IPS-11a (cell line): Measurements from ENCODE around the gene GALNT9.

Experiments
- H3K4me3 ChIP-seq: one replicate; pipeline ENCODE4 v1.5.1; 2013; ENCODE audit warnings: low read depth, low read length, control low read depth

GALNT9 gene

DNA sequence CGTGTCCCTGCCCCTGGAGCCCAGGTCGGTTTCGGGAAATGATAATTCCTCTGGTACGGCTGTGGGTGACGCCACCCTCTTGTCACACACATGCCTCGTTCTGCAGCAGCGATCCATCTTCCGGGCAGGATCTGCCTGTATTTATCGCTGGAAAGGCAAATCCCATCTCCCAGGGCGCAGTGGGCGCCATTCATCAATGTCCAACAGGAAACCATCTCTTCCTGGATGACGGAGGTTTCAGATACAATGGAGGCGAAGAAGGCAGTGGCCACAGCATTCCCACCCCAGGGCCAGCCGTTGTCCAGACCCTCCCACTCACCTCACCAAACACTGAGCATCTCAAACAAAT is 110.9 kb downstream of the GALNT9 start:
- H3K4me3 ChIP-seq, result no peak overlapping the region

DNA sequence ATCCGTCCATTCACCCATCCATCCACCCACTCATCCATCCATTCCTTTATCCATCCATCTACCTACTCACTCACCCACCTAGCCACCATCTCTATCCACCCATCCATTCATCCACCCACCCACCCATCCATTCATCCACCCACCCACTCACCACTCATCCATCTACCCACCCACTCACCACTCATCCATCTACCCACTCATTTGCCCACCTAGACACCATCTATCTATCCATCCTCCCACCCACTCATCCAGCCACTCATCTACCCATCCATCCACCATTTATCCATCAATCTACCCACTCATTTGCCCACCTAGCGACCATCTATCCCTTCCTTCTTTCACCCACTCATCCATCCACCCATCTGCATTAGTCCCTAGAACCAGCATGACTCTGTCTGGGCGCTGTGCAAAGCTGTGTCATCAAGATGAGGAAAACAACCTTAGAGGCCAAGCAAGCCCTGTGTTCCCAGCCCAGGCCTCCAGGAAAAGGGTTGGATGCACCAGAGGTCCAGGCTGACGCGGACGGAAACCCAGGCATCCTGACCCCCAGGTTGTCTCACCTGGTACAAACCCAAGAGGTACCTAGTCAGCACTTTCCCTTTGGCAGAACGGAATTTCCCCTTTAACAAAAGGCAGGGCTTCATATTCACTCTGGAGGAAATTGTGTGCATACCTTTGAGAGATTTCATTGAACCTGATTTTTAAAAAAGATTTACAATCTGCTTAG is 111.4 kb downstream of the GALNT9 start:
- no peak overlapping the region for H3K4me3 ChIP-seq

DNA sequence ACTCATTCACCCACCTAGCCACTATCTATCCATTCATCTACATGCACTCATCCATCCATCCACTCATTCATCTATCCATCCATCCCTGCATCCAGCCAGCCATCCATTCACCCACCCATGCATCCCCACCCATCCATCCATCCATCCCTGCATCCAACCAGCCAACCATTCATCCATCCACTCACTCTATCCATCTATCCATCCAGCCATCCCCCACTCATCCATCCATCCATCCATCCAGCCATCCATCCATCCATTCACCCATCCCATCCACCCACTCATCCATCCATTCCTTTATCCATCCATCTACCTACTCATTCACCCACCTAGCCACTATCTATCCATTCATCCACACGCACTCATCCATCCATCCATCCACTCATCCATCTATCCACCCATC is 112.0 kb downstream of the GALNT9 start:
- no peak overlapping the region for H3K4me3 ChIP-seq

DNA sequence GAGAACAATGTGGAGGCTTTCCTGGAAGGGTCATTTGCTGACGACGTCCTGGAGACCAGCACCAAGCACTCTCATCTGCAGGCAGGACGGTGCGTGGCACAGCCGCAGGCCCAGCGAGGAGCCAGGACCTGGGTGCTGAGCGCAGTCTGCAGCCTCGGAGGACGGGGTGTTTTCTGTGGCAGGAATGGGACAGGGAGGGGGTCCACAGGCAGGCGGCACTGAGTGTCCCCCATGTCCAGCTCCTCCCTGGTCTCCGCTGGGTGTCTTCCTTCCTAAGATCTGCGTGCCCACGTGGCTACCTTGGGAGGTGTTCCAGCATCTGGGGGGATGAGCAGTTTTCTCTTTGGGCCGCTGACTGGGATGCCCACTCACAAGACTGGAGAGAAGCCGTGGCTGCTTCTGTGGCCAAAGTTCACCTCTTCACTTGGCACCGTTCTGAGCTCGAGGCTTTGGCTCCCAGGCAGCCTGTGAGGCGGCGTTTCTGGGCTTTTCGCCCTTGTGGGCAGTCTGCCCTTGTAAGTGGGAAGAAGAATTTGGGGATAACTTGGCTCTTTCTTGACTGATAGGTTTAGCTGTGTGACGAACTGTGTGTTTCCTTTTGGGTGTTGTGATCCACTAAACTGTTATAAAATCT is 112.9 kb downstream of the GALNT9 start:
- H3K4me3 ChIP-seq, result no peak overlapping the region

DNA sequence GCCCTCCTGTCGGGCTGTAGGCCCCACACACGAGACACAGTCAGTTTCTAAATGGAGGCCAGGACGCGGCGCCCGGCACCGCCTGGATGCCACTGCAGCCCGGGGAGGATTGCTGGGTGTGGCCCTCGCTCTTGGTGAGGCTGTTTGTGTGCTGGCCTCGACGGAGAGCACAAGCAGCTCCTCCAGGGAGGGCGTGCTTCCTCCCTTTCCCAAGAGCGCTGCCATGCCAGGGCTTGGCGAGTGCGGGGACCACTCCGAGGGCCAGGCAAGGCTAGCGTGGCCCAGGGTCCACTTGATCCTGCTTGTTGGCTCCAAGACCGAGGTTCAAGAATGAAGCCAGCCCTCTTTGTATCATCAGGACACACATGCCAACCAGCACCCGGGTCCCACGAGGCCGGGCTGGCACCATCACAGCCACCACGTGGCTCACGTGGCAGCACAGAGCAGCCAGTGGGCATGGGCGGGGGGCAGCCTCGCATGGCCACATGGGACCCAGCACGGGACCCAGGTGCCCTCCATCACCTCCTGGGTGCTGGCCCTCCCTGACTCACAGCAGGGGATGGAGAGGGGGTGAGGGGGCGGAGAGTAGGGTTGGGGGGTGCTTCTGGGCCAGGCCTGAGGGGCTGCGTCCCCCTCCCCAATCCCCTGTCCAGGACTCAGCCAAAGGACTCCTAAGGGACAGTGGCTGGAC is 113.9 kb downstream of the GALNT9 start:
- no peak overlapping the region for H3K4me3 ChIP-seq

DNA sequence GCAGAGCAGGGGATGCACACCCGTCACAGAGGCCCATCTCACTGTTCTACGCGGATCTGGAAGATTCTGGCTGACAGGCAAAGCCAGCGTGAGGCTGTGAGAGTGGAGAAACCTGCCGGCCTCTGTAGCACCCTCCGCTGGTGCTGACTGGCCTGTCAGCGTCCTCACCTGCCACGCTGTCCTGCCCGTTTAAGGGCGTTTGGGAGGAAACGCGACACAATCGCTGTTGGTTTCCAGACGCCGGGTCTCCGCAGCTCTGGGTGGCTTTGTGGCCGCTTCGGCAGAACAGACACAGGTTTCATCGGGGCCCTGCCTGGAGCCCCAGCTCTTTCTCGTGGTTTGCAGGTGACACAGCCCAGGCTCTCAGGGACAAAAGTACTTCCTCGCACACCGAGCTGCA is 114.5 kb downstream of the GALNT9 start:
- H3K4me3 ChIP-seq, result no peak overlapping the region

DNA sequence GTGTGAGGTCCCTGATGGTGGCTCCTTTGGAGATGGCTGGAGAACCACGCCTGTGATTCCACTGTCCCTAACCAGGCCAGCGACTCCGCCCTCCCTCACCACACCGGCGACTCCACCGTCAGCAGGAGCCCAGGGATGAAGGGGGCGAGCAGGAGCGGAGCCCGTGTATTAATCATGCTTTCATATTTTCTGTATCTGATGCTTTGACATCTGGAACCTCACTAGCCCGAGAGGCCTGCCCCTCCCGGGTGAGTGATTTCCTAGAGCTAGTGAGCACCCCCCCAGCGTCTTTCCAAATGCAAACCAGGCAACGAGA is 115.3 kb downstream of the GALNT9 start:
- H3K4me3 ChIP-seq, result no peak overlapping the region

DNA sequence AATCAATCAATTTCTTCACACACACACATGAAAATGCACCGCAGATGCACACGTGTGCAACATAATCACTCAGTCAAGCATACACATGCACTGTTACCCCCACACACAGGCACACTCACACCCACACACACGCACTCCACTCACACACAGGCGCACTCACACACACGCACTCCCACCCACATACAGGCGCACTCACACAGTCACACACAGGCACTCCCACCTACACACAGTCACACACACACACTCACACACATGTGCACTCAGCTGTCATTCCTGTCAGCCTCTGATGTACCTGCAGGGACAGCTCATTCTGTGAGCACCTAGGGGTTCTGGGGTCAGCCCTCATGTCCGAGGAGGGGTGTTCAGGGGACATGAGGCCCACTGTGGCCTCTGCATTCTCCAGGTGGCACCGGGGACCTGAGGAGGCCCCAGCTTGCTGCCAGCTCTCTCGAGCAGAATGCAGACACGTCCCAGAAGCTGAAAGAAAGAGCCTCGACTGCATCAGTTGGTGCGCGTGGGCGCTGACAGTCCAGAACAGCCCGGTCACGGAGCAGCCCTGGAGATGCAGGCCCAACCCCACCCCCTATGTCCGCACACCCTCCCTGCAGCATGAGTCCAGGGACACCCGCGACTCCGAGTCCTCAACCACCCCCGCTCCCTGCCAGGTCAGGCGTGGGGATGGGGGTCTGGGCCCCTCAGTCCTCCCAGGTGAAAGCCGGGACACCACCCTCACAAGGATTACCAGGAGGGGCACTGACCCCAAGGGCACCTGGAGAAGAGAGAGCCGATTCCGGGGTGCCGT is 115.8 kb downstream of the GALNT9 start:
- H3K4me3 ChIP-seq, result no peak overlapping the region

DNA sequence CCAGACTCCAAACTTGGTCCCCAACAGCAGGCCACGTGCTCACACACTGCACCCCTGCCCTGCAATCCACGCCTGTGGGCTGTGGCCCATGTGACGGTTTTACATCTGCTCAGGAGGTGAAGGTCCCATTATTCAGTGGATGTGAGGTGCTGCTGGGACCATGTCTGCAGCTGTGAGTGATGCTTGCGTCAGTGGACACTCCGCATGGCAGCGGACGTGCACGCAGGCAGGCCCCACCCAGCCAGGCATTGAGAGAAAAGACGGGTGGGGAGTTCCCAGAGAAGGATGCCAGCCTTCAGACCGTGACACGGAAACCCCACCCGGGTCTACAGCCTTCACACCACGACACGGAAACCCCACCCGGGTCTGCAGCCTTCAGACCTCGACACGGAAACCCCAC is 117.6 kb downstream of the GALNT9 start:
- no peak overlapping the region for H3K4me3 ChIP-seq

DNA sequence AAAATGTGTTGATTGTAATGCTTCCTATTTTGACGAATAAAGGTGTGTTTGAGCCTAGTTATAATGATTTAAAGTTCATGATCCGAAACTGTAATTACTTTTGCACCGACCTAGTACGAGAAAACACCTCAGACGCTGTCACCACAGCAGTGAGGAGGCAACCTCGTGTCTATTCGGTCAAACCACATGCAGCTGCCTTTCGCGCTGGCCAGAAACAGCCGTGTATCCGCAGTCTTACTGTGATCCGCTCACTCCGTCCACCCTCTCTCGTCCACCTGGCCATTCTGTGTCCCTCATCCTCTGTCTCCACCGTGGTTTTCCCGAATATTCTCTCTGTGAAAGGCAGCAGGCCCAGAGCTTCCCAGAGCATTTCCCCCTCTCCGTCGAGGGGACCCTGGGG is 118.1 kb downstream of the GALNT9 start:
- no peak overlapping the region for H3K4me3 ChIP-seq

DNA sequence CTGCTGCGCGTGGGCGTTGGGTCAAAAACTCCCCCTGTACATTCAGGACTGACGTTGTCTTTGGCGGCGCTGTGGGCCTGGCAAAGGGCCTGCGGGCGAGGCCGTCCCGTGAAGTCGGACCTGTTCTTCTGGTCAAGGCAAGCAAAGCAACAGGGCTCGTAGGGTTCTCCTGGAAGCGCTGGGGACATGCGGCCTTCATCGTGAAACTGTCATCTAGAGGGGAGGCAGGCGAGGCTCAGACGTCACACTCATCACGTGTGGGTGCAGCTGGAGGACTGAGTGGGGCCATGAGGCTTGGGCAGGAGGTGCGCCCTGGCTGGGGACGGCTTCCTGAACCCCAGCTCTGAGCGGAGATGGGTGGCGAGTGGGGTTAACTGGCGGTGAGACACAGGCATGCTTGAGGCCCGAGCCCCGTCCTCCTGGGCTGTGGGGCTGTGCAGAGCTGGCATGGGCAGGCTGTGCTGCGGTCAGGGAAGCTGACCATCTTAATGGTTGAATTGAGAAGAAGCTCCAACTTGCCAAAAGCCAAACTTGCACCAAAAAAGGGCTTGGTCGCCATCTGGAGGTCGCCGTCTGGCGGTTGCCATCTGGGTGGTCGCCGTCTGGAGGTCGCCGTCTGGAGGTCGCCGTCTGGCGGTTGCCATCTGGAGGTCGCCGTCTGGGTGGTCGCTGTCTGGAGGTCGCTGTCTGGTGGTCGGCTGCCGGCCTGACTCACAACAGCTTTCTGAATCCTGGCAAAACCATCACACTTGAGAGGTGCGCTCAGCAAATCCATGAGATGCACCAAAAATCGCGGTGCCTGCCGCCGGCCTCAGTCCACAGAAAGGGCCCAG is 119.0 kb downstream of the GALNT9 start:
- H3K4me3 ChIP-seq, result no peak overlapping the region

DNA sequence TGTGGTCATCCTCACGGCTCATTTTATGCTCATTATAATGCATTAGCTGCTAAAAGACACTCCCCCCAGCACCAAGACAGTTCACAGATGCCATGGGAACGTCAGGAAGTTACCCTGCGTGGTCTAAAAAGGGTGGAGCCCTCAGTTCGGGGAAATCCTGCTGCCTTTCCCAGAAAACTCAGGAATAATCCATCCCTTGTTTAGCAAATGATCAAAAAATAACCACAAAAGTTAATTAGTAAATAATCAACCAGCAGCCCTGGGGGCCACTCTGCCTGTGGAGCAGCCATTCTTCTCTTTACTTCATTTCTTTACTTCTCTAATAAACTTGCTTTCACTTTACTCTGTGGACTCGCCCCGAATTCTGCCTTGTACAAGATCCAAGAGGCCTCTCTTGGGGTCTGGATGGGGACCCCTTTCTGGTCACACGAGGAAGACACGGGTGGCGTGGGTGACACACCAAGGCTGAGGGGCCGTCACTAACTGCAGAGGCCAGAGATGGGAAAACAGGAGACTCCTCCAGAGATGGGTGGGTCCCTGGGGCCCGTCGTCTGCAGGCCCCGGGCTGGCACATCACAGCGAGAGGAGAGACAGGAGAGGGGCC is 119.7 kb downstream of the GALNT9 start:
- no peak overlapping the region for H3K4me3 ChIP-seq

DNA sequence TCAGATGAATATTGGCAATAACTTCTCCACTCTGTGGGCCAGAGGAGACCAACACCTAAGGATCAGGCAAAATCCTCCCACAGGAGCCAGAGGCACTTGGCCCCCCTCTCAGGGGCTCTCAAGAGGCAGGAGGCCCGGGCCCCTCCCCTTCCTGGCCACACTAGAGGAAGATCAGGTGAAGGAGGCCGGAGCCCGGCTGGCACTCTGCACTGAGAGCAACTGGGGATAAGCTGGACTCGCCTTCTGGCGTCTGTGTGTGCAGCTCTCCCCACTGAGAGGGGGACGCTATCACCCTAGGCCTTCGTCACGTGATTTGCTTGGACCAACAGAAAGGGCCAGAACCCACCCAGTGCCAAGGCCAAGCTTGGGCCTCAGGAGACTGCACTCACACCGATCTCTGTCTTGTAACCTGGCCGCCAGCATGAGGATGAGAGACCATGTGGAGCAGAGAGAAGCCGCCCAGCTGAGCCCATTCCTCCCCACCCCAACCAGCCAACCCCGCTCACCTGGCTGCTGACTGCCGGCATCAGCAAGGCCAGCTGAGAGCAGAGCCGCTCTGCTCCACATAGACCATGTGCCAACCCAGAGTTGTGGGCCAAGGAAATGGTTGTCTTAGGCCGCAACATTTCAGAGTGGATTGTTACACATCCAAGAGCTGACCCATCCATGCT is 121.1 kb downstream of the GALNT9 start:
- no peak overlapping the region for H3K4me3 ChIP-seq

DNA sequence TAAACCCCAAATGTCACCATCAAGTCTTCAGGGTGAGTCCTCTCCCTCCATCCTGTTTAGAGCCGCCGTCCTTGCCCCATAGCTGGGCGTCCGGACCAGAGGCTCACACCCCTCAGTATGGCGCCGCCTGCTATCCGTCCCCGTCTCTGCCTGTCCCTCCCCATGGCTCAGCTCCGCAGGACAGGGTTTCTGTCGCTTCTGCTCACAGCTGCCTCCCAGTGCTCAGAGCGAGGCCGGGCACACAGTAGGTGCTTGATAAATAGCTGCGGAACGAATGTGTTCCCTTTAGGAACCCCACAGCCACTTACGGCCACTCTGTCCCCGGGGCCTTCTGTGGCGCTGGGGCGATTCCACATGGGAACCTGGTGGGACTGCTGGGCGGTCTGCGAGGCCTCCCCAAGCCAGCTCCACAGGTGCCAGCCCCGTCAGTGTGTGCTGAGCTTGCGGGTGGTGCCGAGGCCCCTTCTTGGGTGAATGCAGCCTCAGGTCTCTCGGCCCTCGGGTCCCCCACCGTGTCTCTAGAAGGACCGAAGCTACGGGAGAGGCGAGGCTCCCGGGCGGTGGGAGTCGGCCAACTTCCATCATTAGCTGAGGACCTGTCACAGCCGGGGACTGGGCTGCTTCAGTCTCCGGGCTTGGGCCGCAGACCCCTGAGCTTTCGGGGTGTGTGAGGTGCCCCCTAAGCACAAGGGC is 122.2 kb downstream of the GALNT9 start:
- H3K4me3 ChIP-seq, result no peak overlapping the region

DNA sequence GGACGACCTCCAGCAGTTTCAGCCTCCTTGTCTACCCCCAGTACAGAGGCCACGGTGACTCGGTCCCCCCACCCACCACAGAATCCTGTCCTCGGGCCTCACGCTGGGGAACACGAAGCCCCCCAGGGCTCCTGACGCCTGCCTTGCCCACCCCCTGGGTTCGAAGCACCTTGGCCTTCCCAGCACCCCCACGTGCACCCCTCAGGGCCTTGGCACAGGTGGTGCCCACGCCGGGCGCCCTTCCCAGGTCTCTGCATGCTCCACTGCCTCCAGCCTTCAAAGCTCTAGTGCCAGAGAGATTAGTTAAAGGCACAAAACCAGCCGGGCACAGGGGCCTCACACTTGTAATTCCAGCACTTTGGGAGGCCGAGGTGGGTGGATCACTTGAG is 123.3 kb downstream of the GALNT9 start:
- H3K4me3 ChIP-seq, result no peak overlapping the region

DNA sequence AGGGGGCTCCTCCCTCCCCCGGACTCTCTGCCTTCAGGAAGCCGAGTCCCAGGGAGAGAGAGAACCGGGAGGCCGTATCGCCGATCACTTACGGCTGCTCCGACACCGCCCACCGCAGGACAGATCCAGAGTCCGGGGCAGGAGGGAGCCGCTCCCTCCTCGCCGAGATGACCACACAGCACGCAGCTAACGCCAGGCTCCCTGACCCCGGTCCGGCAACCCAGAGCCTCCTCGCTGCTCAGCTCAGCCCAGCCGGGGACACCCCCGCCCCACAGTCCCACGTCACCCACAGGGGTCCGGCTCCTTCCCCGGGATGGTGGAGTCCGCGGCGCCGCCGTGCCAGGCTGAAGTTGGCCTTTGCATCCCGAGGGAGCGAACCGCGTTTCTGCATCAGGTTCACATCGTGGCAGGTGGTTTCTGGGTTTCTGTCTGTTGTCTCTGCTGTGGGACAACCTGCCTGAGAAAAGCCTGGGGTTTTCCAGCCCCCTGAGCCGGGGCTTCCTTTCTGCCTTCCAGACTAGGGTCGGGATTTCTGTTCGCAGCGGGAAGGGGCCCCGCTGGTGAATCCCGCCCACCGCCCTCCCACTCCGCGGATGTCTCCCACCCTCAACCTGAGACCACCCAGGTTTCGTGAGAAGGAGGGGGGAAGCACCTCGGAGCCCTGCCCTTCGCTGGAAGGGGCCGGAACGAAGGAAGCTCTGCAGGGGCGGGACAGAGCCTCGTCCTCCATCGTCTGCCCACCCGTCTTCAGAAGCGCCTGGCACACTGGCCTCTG is 123.9 kb downstream of the GALNT9 start:
- no peak overlapping the region for H3K4me3 ChIP-seq

DNA sequence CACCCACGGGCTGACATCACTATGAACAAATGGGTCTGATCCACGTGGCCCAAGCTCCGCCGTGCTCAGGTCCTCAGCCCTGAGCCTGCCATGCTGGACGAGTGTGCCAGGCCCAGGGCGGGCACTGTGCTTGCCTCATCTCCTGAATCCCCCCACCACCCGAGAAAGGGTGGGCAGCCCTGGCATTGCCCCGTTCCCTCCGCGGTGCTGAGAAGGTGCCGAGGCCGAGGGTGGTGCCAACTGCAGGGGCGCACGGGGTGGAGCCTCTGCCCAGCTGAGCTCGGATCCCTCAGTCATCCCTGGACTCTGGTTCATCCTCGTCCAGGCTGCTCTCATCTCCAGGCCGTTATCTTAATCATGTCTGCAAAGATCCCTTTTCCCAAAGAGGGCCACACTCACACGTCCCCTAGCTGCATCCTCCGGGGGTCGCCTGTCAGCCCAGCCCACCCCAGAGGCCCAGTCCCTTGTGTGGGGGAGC is 124.6 kb downstream of the GALNT9 start:
- no peak overlapping the region for H3K4me3 ChIP-seq

DNA sequence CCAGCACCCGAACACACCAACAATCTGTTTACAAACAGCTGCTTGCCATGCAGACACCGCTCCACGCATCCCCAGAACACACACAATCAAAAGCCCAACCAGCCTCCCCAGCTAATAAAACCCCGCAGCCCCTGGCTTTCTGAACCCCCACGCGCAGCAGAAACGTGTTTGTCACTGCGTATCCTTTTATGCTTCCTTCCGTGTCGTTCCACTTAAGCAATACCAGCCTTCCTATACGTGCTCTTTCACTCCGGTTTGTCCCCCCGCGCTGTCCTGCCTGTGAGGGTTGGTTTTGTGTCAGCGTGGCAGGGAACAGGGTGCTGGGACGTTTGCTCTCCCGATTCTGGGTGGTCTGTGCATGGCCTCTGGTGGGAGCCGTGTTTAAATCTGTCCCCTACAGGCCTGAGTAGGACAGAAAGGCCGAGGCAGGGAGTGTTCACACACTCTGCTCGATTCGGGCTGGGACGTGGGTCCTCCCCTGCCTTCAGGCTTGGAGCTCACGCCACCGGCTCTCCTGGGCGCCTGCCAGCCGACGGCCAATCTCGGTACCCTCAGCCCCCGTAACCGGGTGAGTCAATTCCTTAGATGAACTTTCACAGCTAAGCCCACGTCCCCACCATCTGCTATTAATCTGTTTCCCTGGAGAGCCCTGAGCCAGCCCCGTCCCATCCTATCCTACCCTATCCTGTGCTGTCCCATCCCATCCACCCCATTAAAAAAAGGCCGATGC is 125.2 kb downstream of the GALNT9 start:
- no peak overlapping the region for H3K4me3 ChIP-seq
